ENCODE data around the gene PCSK4.

Gene PCSK4

GRCh38 chr19:1512671-1513498 is 22.7 kb upstream of the PCSK4 start, which contains the start of gene ADAMTSL5 (continued):
- no peak for TF ChIP-seq ZNF513 (tag by site-specific recombination; IDR thresholded peaks at IDR 0.05)
- no peak for TF ChIP-seq ZFHX2 (tag by site-specific recombination; conservative IDR thresholded peaks at IDR 0.05)
- TF ChIP-seq GLIS2 (tag by site-specific recombination; IDR thresholded peaks at IDR 0.05), result no peak; the same call in 1 of the 2 replicates
- TF ChIP-seq ZSCAN30 (tag by site-specific recombination; IDR thresholded peaks at IDR 0.05), result peak; percentile 61; the same call in 1 of the 2 replicates
- no peak for TF ChIP-seq ZNF530 (tag by site-specific recombination; IDR thresholded peaks at IDR 0.05; ENCODE audit: low read depth)
- no peak for TF ChIP-seq PRDM6 (tag by site-specific recombination; IDR thresholded peaks at IDR 0.05)
- TF ChIP-seq ZNF404 (tag by site-specific recombination; IDR thresholded peaks at IDR 0.05), result no peak
- TF ChIP-seq KLF9 (tag by site-specific recombination; IDR thresholded peaks at IDR 0.05; ENCODE audit: low read depth), result no peak
- TF ChIP-seq ZBTB20 (tag by site-specific recombination; IDR thresholded peaks at IDR 0.05), result peak; percentile 99
- TF ChIP-seq ZFP37 (tag by site-specific recombination; IDR thresholded peaks at IDR 0.05), result no peak
- peak; percentile 78 for TF ChIP-seq ZBTB26 (tag by site-specific recombination; optimal IDR thresholded peaks at IDR 0.05)
- no peak for TF ChIP-seq ZNF707 (tag by site-specific recombination; IDR thresholded peaks at IDR 0.05)
- no peak for TF ChIP-seq ZNF302 (tag by site-specific recombination; IDR thresholded peaks at IDR 0.05; ENCODE audit: low read depth)
- no peak for TF ChIP-seq HIC1 (tag by site-specific recombination; IDR thresholded peaks at IDR 0.05)
- TF ChIP-seq GLI4 (tag by site-specific recombination; IDR thresholded peaks at IDR 0.05), result no peak
- TF ChIP-seq ZNF362 (tag by site-specific recombination; IDR thresholded peaks at IDR 0.05), result no peak
- no peak for TF ChIP-seq ZNF624 (tag by site-specific recombination; IDR thresholded peaks at IDR 0.05)
- peak; percentile 42; the same call in 1 of the 2 replicates for TF ChIP-seq ZBTB8A (tag by site-specific recombination; IDR thresholded peaks at IDR 0.05)
- TF ChIP-seq ZNF155 (tag by site-specific recombination; IDR thresholded peaks at IDR 0.05), result no peak
- peak; percentile 67 for TF ChIP-seq KLF7 (tag by site-specific recombination; IDR thresholded peaks at IDR 0.05; ENCODE audit: borderline replicate concordance)
- no peak for TF ChIP-seq ZNF366 (tag by site-specific recombination; conservative IDR thresholded peaks at IDR 0.05)
- no peak for TF ChIP-seq OVOL3 (tag by site-specific recombination; IDR thresholded peaks at IDR 0.05)
- TF ChIP-seq GFI1B (tag by site-specific recombination; IDR thresholded peaks at IDR 0.05), result no peak
- no peak for TF ChIP-seq HOXA7 (CRISPR knock-in tag; IDR thresholded peaks at IDR 0.05; ENCODE audit: borderline replicate concordance)
- 0 out of 2 replicates have a peak, but pooled peaks have one; percentile 34 for TF ChIP-seq ZNF677 (tag by site-specific recombination; IDR thresholded peaks at IDR 0.05)
- TF ChIP-seq ZNF433 (tag by site-specific recombination; IDR thresholded peaks at IDR 0.05; ENCODE audit: low read depth), result no peak
- TF ChIP-seq ZNF548 (tag by site-specific recombination; IDR thresholded peaks at IDR 0.05), result no peak
- no peak for TF ChIP-seq ZNF174 (tag by site-specific recombination; IDR thresholded peaks at IDR 0.05)
- no peak for TF ChIP-seq ZNF549 (tag by site-specific recombination; IDR thresholded peaks at IDR 0.05)
- TF ChIP-seq MYNN (tag by site-specific recombination; IDR thresholded peaks at IDR 0.05; ENCODE audit: borderline replicate concordance), result no peak
- peak; percentile 42 for TF ChIP-seq SP3 (tag by site-specific recombination; IDR thresholded peaks at IDR 0.05)

Data from HEK293 (cell line).